HG02763 (cell line): ENCODE measurements around the gene BMP7.

Source experiments
- ATAC-seq: cut with Tn5 transposase; IDR thresholded peaks from one replicate; pipeline ENCODE4 v1.9.1; 2021; ENCODE audit warnings: mild to moderate bottlenecking, moderate library complexity; ENCODE audit not compliant: unreplicated experiment

Gene BMP7

DNA sequence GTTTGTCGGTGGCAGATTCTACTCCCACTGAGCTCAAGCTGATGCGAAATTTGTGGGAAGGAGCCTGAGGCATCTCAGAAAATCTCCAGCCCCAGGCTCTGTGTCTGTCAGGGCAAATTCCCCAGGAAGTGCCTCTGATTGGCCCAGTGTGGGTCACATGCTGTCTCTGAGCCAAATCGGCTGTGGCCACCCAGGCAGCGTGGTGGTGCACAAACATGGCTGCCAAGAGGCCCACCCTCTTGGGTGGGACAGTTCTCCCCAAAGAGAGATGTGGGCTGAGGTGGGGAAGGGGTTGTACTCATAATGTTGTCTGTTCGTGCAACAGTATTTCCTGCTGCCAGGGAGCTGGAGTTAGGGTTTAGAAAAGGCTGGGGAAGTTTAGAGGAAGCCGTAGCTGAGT lies 130.6 kb downstream of the BMP7 start:
- no peak for ATAC-seq

DNA sequence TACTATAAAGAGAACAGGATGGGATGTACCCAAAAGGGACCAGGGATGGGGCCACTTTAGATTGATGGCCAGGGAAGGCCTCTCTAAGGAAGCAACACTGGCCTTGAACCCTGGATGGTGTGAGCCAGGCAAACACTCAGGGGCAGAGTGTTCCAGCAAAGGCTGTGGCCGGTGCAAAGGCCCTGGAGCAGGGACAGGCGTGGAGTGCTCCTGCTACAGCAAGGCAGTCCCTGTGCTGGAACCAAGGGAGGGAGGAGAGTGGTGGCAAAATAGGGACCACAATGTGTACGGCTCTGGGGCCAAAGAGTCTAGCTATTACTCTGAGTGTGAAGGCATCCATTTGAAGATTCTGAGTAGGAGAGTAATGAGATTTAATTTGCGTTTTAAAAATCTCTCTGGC lies 131.6 kb downstream of the BMP7 start:
- no peak for ATAC-seq

DNA sequence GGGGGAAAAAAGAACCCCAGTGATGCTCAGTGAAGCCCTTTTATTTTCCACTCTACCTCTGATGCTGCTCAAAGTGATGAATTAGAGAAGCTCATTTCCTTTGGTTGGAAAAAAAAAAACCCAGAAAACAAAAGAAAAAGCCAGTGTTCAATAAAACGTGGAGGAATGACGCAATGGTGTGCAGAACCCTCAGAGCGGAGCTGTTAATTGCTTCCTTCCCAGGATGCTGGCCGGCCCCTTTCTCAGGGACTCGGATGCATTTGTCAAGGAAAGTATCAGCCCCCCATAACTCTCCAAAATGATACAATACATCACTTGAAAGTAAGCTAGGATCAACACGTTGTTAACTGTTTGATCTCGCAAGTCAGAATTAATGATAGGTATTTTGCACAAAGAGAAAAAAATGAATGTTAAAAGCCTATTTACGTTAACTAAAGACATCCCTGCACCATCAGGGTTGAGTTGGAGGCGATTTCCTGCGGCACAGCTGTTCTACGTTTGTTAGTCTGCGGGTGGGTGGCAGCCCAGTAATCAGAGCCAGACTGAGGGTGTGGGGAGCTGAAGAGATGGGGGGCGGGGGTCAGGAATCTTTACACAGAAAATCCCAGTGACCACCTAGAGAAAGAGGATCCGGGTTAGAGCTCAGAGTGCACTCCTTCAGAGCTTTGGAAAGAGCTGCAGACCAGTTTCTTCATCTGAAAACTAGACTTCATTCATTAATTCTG lies 132.4 kb downstream of the BMP7 start:
- no peak for ATAC-seq

DNA sequence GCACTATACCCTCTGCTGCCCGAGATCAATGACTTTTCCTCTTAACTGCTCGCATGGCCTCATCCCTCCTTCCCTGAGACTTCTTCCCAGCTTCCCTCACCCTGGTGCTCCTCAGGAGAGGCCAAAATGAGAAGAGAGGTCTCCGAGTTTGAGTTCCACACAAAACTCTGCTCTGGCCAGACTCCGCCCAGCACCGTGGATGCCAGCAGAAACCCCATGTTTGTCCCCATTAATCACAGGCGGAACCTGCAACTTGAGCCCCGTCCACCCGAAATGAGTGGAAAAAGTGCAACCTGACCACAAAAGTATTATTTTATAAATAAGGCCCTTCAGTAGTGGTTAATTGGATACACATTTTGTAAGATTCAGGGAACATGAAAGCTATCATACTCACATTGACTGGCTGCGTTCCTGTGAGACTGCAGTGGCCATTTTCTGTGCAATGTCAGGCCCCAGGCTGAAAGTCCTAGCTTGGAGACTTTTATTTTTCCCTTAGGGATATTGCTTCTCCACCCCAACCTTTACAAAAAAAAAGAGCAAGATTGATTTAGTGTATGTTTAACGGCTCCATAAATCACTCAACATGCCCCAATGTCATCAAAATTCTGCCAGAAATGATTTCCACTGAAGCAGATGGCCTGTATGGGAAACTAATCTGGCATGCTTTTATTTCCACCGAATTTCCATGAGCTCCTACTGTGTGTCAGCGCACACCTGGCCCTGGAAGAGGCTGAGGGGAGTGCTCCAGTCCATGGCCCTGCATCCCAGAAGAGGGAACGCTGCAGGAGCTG lies 134.6 kb downstream of the BMP7 start:
- ATAC-seq, result no peak

DNA sequence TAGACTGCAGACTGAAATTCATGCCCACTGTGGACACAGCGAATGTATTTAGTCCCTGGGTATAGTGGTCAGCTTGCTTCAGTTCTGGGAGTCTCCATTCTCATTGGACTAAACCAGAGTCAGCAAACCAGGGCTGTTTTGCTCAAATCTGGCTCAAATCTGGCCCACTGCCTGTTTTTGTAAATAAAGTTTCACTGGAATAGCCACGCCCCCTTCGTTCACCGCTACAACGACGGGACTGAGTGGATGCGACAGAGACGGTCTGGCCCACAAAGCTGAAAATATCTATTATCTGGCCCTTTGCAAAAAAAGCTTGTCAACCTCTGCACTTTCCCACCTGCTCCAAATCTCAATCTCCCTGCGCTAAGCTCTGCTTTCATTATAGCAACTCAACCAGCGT lies 135.4 kb downstream of the BMP7 start:
- no peak for ATAC-seq

DNA sequence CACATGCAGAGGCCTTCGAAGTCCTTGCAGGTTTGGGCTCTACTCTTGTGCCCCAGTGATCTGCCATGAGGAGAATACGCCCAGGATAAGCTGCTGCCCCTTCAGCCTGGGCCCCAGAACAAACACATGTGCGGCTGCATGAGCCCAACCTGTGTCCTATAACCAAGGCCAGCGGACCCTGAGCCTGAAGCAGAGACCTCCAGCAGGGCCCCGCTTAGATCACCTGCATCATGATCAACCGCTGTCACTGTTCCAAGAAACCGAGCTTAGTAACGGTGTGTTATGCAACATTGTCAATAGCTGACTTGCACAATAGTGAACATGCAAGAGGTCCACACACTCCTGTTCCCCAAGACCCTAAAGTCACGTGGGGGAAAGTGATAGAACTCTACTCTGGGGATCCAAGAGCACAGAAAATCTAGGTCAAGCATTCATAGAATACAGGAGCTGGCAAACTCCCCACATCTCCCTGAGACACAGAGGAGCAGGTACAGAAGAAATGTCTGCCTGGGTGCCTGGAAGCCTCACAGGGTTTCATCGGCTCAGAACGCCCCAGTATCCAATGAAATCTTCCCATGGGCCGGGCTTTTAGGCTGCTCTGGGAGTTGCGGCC lies 136.2 kb downstream of the BMP7 start:
- ATAC-seq, result no peak

DNA sequence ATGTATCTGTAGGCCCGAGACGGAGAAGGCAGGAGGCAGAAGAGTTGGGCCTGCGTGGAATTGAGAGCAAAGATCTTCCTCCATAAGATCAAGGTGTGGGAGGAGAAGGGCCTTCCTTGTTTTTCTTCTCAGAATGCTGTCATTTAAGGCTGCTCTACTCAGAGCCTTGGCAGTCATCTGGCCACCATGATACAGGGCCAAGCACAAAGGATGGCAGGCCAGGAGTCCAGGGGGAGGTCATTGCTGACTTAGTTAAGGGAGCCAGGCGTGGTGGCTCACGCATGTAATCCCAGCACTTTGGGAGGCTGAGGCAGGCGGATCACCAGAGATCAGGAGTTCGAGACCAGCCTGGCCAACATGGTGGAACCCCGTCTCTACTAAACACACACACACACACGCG lies 137.1 kb downstream of the BMP7 start:
- no peak for ATAC-seq

DNA sequence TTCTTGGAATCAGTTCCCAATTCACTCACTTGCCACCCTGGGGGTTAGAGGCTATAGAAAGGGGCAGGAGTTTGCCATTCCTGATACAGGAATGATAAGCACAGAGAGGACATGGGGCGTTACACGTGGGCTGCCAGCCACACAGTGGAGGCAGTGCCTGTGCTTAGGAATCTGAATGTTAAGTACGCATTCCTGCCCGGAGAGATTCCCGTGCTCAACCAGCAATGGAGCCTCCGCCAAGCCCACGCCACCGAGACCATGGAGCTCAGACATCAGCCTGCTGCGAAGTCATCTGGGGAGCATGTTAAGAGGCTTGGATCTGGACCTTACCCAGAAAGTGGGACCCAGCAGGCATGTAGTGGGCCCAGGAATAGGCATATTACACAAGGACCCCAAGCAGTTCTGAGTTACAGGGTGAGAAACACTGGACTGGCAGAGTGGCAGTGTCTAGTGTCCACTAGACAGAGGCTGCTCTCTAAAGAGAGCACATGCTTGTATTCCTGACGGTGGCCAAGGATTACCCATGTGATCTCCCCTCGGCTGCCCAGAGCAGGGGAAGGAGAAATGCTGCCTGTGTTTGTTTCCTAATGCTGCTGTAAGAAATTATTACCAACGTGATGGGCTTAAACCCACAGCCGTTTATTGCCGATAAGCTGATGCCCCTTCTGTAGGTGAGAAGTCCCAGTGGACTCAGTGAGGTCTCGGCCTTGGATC lies 138.2 kb downstream of the BMP7 start:
- ATAC-seq, result no peak

DNA sequence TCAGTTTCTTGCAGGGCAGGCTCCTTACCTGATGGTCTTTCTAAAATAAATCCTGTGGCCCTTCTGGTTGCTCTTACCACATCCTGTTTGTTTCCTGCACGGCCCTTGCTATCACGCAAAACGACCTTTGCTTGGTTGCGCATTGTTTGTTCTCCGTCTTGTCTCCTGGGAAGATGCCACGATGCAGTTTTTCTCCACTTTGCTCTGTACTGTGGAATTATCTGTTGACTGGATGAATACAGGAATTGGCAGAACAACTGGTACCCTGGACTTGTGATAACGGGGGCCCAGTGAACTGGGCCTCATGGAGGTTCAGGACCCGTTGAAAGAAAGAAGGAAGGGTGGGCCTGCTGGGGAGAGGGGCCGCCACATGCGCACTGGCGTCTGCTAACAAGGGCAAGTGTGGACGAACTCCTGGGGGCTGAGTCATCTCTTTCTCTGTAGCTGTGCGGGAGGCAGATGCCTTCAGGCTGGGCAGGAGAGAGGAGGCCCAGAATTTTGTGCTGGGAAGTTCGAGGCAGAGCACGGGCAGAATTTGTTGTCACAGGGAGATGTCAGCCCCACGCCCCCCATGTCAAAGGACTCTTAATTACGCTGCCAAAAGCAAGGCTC lies 139.9 kb downstream of the BMP7 start:
- no peak for ATAC-seq

DNA sequence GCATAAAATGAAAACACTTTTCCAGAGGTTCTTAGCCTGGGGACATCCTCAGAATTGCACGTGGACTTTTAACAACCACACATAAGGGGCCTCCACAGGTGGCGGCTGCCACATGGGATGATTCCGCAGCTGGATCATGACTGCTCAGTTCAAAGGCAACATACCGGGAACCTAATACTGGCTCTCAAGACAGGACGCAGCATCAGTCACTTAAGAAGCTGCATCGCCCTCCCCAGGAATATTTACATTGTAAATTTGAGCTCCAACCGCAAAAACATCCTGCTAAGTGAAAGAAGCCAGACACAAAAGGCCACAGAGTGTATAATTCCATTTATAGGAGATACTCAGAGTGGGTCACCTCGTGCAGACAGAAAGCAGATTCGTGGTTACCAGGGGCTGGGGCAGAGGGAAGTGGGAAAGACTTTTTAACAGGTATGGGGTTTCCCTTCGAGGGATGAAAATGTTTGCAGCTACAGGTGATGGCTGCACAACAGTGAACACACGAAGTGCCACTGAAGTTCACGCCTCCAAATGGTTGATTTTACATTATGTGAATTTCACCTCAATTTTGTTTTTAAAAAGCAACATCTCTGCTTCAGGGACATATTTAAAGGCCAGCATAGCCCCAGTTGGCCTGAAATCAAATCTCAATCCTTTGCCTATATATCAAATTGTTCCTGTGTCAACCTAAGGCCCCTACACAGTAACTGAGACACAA lies 141.5 kb downstream of the BMP7 start:
- ATAC-seq, result no peak

DNA sequence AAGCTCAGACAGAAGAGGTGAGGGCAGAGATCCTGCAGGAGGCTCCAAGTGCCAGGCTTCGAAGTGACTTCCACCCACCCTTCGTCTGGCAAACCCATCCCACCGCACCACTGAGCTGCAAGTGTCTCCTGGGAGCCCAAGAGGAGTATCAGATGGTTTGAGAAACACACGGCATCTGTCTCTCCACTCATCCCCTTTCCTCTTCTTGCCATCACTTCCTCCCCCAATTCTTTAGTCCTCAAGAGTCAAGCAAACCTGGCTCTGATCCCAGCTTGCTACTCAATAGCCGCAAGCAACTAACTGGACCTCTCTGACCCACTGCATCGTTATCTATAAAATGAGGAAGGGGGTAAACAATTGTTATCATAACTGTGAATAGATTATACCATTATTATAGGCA lies 142.1 kb downstream of the BMP7 start:
- ATAC-seq, result no peak

DNA sequence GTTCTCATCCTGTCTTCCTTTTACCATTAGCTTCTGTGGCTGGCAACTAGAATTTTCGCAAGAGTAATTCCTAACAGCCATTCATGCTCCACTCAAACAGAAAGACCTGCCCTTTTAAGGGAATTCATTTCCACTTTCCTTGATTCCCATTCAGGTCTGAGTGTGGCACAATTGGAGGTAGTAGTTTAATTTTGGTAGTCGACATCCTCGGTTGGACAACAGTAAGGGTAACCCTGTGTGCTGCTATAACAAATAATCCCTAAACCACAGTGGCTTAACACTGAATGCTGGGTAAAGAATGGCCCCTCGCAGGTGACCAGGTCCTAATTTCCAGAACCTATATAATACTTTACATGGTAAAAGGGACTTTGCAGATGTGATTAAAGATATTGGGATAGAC lies 142.9 kb downstream of the BMP7 start:
- ATAC-seq, result no peak

DNA sequence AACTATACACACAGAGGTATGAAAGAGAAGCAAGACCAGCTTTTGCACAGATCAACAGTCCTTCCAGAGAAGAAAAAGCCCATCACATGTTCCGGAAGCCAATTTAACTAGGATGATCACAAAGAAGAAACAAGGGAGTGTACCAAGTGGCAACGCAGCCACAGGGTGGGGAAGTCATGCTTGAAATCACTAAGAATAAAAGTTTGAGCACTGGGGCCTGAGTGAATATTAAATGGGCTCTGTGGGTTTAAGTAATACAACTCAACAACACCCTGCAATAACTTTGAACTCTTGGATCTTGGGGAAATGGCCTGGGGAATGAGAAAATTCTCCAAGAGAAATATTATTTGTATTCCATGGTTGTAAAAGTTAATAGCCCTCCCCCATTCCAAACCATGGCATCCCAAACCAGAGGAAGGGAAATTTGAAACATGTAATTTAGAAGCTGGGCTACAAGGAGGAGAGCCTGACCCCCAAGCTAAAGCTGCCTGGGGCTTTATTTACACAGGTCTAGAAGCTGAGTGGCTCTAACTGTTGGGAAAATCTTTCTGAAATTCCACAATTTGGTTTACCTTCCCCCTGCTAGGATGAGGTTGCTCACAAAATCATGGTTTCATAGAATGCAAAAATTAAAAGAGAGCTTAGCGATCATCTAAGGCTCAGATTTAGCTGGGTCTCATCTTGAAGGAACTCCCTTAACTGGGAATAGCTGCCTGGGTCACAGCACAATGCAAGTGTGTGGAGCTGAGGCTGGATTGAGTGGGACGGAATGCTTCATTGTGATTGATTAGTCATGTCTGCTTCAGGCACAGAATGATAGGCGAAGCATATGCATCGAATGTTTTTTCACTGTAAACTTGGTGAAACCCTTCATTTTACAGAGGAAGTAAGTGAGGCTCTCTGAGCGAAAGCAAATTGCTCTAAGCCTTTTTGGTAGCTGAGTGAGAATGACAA lies 143.6 kb downstream of the BMP7 start:
- ATAC-seq, result no peak

DNA sequence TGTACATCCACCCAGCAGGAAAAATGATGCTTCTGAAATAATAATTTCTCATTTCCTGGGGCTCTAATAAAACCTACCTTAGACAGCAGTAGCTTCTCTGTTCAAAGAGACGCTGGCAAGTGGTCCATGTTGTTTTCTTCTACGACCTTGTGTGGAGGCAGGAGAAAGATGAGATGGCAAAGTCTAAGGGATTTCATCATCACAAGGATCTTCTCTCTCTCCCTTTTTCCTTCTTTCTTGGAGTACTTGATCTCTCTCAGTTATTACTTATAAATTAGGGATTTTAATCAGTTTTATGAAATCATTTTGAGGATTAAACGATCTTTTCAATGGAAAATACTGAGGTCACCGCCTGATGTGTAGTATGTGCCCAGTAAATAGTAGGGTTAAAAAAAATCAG lies 147.5 kb downstream of the BMP7 start:
- ATAC-seq, result no peak
